Measurements from ENCODE around the gene PYHIN1. TPM values are rescaled to one million over a fixed set of nuclear protein-coding genes. Genes with fewer than 3 reads are reported as not detected.

The PYHIN1 gene
- total RNA-seq: 1 to 10 TPM; 2.5 to 2.9 (median 2.6) TPM

- TF ChIP-seq POLR2AphosphoS5 (IDR thresholded peaks at IDR 0.05) (no peak), POLR2A (IDR thresholded peaks at IDR 0.05) (no peak)
- TF ChIP-seq, protein P1, sequence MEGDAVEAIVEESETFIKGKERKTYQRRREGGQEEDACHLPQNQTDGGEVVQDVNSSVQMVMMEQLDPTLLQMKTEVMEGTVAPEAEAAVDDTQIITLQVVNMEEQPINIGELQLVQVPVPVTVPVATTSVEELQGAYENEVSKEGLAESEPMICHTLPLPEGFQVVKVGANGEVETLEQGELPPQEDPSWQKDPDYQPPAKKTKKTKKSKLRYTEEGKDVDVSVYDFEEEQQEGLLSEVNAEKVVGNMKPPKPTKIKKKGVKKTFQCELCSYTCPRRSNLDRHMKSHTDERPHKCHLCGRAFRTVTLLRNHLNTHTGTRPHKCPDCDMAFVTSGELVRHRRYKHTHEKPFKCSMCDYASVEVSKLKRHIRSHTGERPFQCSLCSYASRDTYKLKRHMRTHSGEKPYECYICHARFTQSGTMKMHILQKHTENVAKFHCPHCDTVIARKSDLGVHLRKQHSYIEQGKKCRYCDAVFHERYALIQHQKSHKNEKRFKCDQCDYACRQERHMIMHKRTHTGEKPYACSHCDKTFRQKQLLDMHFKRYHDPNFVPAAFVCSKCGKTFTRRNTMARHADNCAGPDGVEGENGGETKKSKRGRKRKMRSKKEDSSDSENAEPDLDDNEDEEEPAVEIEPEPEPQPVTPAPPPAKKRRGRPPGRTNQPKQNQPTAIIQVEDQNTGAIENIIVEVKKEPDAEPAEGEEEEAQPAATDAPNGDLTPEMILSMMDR (IDR thresholded peaks at IDR 0.05): no peak
- H3K9me3 ChIP-seq: peaks cover 0 to 14% of the 10 kb centered on the region in 2 donors
- no peaks in the 10 kb centered on the region for H3K4me1 ChIP-seq
- peak within 1 kb of the TSS in 1 of 3 donors; percentile 24 for H3K4me3 ChIP-seq
- H3K27me3 ChIP-seq: no peaks in the 10 kb centered on the region
- no peaks in the 10 kb centered on the region for H3K36me3 ChIP-seq
- no peak for DNase-seq (ENCODE audit: low spot score in 2 of 2)
- intact Hi-C loops (cut with DNase I; ENCODE audit: low total_unique reads): no loop called here
- H3K27ac ChIP-seq: no peak within 1 kb of the TSS
These were observed at the start of gene PYHIN1 for GRCh38 chr1:158931055-158931737. PYHIN1 (plus strand) TSS chr1:158931552; CDS start chr1:158936911, 5,359 bp downstream.

DNA sequence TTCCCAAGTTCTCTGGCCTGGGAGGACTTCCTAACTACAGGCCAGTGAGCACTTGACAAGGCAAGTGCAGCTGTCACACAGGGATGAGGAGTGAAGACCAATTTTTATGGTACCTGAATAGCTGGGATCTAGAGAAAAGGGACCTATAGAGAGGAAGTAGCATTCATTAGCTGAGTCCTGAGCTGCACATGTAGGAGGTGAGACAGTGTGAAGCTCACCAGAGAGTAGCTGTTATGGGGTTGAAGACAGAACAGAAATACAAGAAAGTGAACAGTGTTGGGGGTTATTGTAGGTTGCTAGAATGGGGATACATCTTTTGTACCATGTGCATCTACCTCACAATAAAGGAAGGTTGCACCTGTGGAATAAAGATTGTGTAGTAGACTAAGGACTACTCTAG lies 37.7 kb upstream of the PYHIN1 start:
- no peak for TF ChIP-seq POLR2AphosphoS5 (IDR thresholded peaks at IDR 0.05)
- TF ChIP-seq, protein P1 (IDR thresholded peaks at IDR 0.05): no peak
- TF ChIP-seq POLR2A (IDR thresholded peaks at IDR 0.05): no peak
- H3K4me1 ChIP-seq: no peaks in the 10 kb centered on the region
- intact Hi-C loops (cut with DNase I; ENCODE audit: low total_unique reads): no loop called here
- H3K9me3 ChIP-seq: peaks cover 0 to 7% of the 10 kb centered on the region in 2 donors
- no peaks in the 10 kb centered on the region for H3K27me3 ChIP-seq
- DNase-seq (ENCODE audit: low spot score in 2 of 2): no peak
- no peaks in the 10 kb centered on the region for H3K36me3 ChIP-seq
- H3K4me3 ChIP-seq: no peak overlapping the region
- H3K27ac ChIP-seq: no peak overlapping the region

GRCh38 chr1:158898722-158899121 lies 32.6 kb upstream of the PYHIN1 start:
- intact Hi-C loops (cut with DNase I; ENCODE audit: low total_unique reads): no loop called here
- TF ChIP-seq, protein P1 (IDR thresholded peaks at IDR 0.05): no peak
- TF ChIP-seq POLR2A (IDR thresholded peaks at IDR 0.05) (no peak), POLR2AphosphoS5 (IDR thresholded peaks at IDR 0.05) (no peak)
- no peak overlapping the region for H3K4me3 ChIP-seq
- H3K27me3 ChIP-seq: no peaks in the 10 kb centered on the region
- H3K4me1 ChIP-seq: no peaks in the 10 kb centered on the region
- no peak for DNase-seq (ENCODE audit: low spot score in 2 of 2)
- no peaks in the 10 kb centered on the region for H3K36me3 ChIP-seq
- peaks cover 0 to 5% of the 10 kb centered on the region in 2 donors for H3K9me3 ChIP-seq
- H3K27ac ChIP-seq: no peak overlapping the region

GRCh38 chr1:158901623-158902022 lies 29.7 kb upstream of the PYHIN1 start:
- Histone ChIP-seq H3K27ac (no peak overlapping the region), H3K36me3 (no peaks in the 10 kb centered on the region), H3K4me3 (no peak overlapping the region), H3K27me3 (no peaks in the 10 kb centered on the region), H3K4me1 (no peaks in the 10 kb centered on the region), H3K9me3 (no peaks in the 10 kb centered on the region)
- no peak for TF ChIP-seq POLR2A (IDR thresholded peaks at IDR 0.05)
- intact Hi-C loops (cut with DNase I; ENCODE audit: low total_unique reads): no loop called here
- no peak for DNase-seq (ENCODE audit: low spot score in 2 of 2)

DNA sequence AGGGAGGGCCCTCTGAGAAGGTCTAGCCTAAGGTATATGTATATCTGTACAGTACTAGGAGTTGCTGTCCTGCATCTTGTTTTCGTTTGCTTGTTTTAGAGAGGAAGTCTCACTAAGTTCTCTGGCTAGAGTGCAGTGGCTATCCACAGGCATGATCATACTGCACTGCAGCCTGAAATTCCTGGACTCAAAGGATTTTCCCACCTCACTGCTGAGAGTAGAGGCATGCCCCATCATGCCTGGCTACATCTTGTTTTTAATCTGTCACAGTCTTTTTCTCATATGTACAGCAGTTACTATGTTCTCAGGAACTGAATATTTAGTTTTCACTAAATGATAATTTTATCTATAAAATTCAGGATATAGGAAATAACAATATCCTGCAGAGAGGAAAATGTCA lies 15.3 kb upstream of the PYHIN1 start:
- Histone ChIP-seq H3K4me1 (no peaks in the 10 kb centered on the region), H3K27me3 (no peaks in the 10 kb centered on the region), H3K27ac (no peak overlapping the region), H3K9me3 (peaks cover 11 to 18% of the 10 kb centered on the region in 2 donors), H3K4me3 (no peak overlapping the region), H3K36me3 (no peaks in the 10 kb centered on the region)
- TF ChIP-seq, protein P1 (IDR thresholded peaks at IDR 0.05): no peak
- TF ChIP-seq POLR2AphosphoS5 (IDR thresholded peaks at IDR 0.05): no peak
- TF ChIP-seq POLR2A (IDR thresholded peaks at IDR 0.05): no peak
- DNase-seq (ENCODE audit: low spot score in 2 of 2): no peak
- intact Hi-C loops (cut with DNase I; ENCODE audit: low total_unique reads): no loop called here
